DMS153 treated with DMSO at 0.1 percent for 48 hours (cell line): ENCODE measurements around the gene NSUN4.
"Not testable (repeated sequence)": the region's sequence is repeated elsewhere in the genome, so short reads cannot be mapped to it uniquely, and the experiment has no call there.

Experiments used
- DNase-seq: peaks from one replicate; lab custom pipeline; 2025; ENCODE audit not compliant: unreplicated experiment; lab: John Stamatoyannopoulos, UW

The NSUN4 gene

DNA sequence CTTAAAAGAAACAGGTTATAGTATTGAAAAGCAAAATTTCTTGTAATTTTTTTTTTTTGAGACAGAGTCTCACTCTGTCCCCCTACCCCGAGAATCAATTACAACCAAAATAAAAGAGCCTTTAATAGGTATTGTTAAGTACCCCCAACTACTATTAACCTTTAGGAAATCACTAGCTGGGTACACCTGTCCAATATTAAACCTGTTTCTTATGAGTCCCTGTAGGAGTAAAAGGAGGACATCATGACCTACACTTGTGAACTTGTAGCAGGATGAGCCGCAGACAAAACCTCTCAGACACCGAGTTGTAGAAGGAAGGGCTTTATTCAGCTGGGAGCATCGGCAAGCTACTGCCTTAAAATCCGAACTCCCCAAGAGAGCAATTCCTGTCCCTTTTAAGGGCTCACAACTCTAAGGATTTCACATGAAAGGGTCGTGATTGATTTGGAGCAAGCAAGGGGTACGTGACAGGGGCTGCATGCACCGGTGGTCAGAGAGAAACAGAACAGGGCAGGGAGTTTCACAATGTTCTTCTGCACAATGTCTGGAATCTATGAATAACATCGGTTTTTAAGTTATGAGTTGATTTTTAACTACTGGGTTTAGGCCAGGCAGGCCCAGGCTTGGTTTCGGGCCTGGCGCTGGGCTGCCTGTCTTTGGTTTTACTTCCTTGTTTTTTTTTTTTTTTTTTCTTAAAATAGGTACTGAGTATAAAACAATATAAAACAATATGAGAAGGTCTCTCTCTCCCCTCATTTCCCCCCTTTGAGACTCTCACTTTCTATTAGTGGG is 15.1 kb upstream of the NSUN4 start:
- DNase-seq, result not testable (repeated sequence)

DNA sequence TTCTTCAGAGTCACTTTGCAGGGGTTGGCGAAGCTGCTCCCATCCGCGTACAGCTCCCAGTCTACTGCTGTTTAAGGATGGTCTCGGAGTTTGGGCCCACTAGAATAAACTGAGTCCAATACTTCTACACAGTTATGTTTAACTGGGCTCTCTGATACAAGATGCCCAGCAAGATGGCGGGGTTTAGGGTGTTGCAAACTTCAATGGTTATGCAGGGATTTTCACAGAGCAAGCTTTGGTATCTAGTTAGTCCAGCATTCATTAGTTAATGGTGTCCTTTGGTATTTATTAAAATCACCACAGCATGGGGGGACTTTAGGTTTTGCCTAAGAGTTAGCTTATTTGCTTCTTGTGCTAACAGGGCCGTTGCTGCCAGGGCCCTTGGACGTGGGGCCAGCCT is 12.4 kb upstream of the NSUN4 start:
- not testable (repeated sequence) for DNase-seq

DNA sequence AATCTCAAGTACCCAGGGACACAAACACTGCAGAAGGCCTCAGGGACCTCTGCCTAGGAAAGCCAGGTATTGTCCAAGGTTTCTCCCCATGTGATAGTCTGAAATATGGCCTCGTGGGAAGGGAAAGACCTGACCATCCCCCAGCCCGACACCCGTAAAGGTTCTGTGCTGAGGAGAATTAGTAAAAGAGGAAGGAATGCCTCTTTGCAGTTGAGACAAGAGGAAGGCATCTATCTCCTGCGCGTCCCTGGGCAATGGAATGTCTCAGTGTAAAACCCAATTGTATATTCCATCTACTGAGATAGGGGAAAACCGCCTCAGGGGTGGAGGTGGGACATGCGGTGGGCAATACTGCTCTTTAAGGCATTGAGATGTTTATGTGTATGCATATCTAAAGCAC is 10.8 kb upstream of the NSUN4 start:
- not testable (repeated sequence) for DNase-seq

DNA sequence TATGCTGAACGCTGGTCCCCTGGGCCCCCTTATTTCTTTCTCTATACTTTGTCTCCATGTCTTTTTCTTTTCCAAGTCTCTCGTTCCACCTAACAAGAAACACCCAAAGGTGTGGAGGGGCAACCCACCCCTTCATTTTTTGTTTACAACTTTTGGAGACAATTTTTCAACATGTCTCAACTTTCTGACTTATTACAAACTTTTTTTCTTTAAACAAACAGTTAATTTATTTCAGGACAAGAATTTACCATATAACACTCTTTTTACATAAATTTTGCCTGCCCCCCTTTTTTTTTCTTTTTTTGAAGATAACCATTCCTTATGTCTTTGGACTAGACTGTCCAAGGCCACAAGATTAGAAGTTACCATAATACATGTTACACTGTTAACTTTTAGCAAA is 10.2 kb upstream of the NSUN4 start:
- not testable (repeated sequence) for DNase-seq

DNA sequence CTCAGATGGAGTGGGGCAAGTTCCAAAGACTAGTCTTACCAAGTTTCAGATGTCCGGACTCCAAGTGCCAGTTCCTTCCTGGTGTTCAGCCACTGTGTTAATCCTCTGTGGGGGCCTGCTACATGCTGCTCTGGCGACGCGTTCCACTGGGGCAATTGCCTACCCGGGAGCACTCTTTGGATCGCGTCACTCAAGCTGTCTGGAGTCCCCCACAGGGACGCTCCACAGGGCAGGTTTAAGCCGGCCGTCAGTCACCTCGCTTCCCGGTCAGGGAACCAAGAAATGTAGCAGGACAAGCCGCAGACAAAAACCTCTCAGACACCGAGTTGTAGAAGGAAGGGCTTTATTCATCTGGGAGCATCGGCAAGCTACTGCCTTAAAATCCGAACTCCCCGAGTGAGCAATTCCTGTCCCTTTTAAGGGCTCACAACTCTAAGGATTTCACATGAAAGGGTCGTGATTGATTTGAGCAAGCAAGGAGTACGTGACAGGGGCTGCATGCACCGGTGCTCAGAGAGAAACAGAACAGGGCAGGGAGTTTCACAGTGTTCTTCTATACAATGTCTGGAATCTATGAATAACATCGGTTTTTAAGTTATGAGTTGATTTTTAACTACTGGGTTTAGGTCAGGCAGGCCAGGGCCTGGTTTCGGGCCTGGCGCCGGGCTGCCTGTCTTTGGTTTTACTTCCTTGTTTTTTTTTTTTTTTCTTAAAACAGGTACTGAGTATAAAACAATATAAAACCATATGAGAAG is 8.6 kb upstream of the NSUN4 start:
- DNase-seq, result not testable (repeated sequence)

DNA sequence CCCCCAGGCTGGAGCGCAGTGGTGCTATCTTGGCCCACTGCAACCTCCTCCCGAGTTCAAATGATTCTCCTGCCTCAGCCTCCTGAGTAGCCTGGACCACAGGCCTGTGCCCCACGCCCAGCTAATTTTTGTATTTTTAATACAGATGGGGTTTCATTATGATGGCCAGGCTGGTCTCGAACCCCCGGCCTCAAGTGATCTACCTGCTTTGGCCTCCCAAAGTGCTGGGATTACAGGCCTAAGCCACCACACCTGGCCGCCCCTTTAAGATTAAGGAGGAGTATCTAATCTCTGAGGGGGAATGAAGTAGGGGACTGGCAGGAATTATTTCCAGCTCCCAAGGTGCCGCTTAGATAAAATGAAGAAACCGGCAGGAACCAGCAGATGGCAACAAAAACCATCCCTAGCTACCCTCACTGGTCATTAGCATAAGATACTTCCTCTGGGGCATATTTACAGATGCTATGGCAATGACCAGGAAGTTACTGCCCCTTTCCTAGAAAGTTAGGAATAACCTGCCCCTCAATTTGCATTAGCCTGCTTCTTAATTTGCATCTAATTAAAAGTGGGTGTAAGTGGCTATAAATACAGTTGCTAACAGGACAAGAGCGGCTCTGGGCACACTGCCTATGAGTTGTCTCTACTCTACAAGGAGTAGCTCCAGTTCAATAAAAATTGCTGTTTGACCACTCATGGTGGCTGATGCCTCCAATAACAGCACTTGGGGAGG is 7.1 kb upstream of the NSUN4 start:
- DNase-seq, result peak; percentile 51

DNA sequence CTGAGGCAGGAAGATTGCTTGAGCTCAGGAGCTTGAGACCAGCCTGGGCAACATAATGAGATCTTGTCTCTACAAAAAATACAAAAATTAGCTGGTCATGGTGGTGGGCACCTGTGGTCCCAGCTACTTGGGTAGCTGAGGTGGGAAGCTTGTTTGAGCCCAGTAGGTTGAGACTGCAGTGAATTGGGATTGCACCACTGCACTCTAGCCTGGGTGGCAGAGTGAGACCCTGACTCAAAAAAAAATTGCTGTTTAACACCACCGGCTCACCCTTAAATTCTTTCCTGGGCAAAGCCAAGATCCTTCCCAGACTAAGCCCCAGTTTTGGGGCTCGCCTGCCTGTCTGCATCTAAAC is 6.6 kb upstream of the NSUN4 start:
- DNase-seq, result no peak

DNA sequence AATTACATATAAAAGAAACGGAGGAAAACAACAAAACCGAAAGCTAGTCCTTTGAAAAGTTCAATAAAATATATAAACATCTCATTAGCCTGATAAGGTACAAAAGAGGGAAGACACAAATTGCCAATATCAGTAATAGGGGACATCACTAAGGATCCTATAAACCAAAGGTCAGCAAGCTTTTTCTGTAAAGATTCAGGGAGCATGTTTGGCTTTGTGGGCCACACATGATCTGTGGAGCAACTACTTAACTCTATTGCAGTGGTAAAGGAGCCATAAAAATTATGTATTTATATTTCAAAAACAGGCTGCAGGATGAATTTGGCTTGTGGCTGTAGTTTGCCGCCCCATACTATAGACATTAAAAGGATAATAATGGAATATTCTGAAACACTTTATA is 5.5 kb upstream of the NSUN4 start:
- DNase-seq, result no peak

DNA sequence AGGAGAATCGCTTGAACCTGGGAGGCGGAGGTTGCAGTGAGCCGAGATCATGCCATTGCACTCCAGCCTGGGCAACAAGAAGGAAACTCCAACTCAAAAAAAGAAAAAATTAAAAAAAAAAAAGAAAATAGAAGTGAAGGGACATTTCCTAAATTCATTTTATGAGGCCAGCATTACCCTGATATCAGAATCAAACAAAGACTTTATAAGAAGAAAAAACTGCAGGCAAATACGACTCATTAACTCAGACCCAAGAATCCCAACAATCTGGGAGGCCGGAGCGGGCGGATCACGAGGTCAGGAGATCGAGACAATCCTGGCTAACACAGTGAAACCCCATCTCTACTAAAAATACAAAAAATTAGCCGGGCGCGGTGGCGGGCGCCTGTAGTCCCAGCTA is 3.2 kb upstream of the NSUN4 start:
- DNase-seq, result not testable (repeated sequence)

DNA sequence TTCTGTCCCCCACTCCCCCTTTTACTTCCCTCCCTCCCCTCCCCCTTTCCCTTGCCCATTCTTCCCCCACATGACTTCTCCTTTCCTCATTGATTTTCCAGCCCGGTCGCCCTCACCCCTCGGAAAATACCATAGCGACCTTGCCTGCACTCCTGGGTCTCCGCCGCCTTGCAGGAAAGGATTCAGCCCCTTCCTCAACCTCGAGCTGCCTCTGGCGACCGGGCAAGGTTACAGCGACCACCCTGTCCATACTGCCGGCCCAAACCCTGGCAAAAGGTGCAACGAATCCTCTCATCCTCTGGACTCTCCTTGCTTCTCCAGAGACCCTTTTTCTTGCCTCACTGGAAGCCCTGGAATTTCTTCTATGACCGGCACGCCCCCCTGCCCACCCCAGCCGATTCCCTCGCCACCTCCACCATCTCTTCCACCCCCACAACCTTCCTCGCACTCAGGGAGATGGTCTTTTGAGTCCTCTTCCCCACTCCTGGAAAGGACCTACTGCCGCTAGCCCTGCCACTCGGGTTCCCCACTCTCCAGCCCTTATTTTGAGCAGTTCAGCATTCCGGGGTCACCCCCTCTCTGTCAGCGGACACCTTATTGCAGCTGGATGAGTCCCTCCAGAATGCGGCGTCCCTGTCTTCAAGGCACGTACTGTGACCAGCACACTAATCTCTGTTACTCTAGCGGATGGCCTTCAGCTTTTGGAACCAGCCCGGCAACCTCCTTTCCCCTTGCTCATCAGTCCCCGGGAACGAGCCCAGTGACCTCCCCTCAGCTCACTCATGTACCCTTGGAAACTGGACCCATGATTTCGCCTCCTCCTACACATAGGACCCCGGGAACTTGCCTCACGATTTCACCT is 846 bp downstream of the NSUN4 start:
- DNase-seq, result no peak

DNA sequence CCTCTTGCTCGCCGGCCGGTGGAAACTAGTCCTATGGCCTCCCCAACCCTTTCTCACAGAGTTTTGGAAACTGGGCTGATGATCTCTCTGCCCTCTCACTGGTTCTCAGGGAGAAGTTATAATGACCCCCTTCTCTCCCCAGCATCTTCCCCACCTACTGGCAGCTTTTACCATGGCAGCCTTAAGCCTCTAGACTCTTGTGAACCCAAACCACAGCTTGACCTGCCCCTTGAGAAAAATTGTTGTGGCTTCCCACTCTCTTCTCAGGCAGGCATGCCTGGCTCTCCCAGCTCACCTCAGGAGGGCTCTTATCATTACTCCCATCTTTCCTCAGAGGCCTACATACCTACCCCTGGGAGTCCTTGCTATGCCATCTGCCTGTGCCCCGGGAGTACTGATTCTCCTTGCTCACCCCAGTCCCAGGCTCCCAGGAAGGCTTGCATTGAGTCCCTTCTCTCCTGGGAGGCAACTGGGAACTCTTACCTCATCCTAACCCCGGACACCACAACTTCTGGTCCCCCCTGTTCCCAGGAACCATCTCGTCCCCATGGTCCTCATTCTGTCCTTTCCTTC is 1.6 kb downstream of the NSUN4 start:
- no peak for DNase-seq

DNA sequence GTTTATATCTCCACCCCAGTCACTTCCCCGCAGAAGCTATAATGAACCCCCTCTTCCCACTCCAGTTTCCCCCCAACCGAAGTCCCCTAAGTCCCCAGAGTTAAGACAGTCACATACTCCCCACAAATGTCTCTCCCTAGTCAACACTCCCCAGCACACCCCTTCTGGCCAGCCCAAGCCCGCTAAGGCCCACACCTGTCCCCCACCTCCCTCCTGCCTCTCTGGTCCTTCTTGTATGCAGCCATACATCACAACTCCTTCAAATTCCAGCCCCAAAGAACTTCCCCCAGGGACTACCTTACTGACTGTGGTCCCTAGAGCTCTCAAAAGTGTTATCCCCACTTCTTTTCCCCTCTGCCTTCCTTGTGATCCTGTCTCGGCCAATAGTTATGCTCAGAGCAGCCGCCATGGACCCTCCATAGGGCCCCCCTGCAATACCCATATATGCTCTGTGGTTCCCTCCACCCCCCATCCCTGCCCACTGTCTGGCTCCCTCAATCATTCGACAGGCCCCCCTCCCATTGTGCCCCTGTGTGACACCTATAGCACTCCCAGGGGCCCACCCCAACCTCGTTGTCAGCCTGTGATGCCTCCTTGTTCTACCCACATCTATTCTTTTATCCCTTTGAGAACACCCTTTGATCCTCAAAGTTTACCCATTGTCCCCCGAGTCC is 2.2 kb downstream of the NSUN4 start:
- no peak for DNase-seq

DNA sequence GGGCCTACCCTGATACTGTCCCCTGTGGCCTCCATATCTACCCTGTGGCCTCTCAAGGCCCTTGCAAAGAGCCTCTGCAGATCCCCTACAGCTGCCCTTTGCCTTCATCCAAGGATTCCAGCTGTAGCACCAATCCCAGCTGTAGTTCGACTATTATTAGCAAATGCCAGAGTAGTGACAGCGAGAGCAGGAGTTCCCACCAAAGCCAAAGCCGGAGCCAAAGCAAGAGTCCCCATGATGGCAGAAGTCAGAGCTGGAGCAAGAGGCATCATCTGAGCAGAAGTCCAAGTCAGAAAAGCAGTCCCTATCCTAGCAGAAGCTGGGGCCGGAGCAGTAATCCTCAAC is 2.7 kb downstream of the NSUN4 start:
- no peak for DNase-seq

DNA sequence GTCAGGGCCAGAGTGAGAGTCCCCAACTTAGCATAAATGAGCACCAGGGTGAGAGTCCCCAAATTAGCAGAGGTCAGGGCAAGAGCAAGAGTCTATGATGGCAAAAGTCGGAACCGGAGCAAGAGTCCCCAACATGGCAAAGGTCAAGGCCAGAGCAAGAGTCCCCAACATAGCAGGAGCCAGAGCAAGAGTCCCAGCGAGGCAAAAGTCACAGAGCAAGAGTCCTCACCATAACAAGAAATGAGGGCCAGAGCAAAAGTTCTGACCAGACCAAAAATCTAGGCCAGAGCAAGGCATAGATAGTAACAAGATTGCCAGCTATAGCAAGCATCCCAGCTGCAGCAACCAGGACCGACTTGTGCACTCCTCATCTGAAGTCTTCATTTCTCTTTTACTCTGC is 3.1 kb downstream of the NSUN4 start:
- no peak for DNase-seq

DNA sequence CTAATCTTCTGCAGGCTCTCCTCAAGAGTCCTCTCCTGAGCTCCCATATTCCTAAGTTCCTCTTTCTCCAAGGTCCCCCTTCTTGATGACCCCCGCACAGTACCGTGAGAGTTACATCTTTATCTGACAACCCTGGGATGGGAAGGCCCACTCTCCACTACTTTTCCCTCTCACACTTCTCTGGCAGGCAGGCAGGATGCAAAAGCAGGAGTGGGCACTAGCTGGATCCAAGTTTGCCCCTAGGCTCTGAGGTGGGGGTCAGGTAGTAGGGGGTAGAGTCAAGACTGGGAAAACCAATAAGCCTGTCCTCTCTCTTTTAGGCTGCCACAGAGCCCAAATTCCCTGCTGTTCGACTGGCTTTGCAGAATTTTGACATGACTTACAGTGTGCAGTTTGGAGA is 3.9 kb downstream of the NSUN4 start:
- no peak for DNase-seq

DNA sequence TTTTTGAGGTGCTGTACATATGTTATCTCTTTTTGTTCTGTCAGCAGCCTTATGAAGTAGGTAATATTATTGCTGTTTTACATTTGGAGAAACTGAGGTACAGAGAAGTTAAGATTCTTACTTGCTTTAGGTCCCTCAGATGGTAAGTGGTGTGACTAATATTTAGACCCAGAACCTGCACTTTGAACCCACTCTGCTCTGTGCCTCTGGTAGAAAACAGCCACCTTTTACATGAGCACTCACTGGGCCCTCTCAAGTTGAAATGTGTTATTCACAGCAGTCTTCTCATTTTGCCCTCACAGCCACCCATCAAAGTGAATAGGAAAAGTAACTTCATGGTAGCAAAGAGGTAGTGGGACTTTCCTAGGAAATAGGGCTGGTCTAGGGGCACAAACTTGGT is 4.7 kb downstream of the NSUN4 start:
- DNase-seq, result no peak

DNA sequence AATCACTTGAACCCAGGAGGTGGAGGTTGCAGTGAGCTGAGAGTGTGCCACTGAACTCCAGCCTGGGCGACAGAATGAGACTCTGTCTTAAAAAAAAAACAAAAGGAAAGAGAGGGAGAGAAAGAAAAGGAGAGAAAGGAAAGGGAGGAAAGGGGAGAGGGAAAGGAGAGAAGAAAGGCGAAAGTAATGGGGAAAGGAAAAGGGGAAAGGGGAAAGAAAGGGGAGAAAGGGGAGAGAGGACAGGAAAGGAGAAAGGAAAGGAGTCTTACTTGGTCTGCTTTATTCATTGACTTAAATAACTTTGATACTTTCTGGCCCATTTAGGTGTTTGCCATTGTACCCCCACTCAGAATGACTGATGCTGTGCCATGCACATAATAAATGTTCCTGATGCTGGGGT is 11.8 kb downstream of the NSUN4 start:
- no peak for DNase-seq

DNA sequence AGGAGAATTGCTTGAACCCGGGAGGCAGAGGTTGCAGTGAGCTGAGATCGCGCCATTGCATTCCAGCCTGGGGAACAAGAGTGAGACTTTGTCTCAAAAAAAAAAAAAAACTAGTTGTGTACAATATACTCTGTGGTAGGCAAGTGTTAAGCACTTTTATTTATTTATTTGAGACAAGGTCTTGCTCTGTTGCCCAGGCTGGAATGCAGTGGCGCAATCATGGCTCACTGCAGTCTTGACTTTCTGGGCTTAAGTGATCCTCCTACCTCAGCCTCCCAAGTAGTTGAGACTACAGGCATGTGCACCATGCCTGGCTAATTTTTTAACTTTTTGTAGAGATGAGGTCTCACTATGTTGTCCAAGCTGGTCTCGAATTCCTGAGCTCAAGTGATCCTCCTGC is 15.3 kb downstream of the NSUN4 start:
- not testable (repeated sequence) for DNase-seq

DNA sequence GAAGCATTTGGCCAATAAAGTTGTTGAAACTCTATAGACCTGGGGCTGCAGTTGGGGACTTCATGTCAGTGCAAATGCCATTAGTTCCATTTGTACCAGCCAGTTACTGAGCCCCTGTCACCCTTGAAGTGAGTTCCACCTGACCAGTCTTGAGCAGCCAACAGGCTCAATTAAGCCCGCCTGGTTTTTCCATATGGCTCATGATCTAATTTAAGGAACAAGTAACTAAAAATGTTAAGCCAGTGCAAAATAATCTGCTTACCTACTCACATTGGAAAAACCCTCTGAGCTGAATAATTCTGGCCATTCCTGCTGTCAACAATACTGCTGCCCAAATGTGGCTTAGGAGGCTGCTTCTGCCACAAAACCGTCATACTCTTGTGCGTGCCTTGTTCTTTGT is 21.6 kb downstream of the NSUN4 start:
- DNase-seq, result no peak

DNA sequence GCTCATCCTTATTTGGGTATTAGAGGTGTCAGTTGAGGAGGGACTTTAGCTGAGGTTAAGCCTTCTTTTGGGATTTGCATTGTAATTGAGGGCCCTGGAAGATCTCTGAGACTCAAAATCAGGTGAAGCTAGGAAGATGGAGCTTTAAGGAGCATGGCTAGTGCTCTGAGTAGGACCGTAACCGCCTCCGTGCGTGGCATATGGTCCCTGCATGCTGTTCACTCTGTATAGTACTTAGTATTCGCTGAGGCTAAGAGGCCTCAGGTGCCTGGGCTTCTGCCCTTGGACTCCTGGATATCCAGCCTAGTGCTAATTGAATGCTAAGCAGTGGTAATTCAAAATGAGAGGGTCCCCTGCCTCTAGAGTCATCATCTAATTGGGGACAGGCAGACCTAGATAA is 22.5 kb downstream of the NSUN4 start:
- DNase-seq, result no peak
